ENCODE measurements around the gene CCNB1.
"Not testable (repeated sequence)": the region's sequence is repeated elsewhere in the genome, so short reads cannot be mapped to it uniquely, and the experiment has no call there.

Gene CCNB1

DNA sequence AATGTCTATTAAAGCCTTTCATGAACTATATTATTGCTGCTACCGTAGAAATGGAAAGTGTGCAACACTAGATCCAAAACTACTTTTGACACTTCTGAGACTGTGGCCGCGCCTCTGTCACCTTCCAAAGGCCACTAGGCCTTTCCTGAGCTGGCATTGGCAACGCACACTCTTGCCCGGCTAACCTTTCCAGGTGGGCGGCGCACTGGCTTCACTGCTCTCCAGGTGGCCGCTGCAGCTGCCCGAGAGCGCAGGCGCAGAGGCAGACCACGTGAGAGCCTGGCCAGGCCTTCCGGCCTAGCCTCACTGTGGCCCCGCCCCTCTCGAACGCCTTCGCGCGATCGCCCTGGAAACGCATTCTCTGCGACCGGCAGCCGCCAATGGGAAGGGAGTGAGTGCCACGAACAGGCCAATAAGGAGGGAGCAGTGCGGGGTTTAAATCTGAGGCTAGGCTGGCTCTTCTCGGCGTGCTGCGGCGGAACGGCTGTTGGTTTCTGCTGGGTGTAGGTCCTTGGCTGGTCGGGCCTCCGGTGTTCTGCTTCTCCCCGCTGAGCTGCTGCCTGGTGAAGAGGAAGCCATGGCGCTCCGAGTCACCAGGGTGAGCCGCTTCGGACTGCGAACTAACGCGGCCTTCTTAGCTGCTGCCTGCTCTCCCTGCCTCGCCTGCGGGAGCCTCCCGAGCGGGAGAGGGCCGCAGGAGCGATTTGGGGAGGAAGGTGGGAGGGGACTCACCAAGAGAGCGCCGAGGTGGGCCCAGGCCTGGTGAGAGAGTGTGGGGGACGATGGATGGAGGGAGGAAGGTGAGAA is at the start of gene CCNB1:
Gene CCNB1 (plus strand): TSS at position 465 of the 807 bp plus-strand sequence. CDS start 113 bp downstream, at position 578.
- DNase-seq = peak; percentile 92

DNA sequence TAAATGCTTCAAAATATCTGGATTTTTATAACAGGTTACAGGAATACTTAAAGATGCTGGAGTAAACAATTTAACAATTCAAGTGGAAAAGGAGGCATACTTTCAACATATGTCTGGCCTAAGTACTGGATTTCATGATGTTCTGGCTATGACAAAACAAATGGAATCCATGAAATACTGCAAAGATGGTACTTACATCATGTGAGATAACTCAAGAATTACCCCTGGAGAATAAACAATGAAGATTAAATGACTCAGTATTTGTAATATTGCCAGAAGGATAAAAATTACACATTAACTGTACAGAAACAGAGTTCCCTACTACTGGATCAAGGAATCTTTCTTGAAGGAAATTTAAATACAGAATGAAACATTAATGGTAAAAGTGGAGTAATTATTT is 37.5 kb upstream of the CCNB1 start:
- DNase-seq = no peak

DNA sequence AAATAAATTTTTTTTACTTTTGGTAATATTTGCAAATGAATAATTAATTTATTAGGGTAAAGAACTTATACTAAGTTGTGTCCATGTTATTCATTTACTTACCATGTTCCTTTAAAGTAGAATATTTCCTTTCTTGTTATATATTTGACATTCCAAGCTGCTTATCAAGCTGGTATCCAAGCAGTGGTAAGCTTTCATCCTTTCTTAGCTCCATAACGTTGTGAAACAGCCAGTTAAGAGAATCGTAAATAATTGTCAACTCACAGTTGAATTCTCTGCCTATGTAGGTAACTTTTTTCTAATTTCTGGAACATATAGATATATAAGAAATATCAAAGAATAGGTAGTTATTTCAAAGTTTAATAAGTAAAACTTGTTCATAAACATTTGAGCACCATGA is 36.7 kb upstream of the CCNB1 start:
- no peak for DNase-seq

DNA sequence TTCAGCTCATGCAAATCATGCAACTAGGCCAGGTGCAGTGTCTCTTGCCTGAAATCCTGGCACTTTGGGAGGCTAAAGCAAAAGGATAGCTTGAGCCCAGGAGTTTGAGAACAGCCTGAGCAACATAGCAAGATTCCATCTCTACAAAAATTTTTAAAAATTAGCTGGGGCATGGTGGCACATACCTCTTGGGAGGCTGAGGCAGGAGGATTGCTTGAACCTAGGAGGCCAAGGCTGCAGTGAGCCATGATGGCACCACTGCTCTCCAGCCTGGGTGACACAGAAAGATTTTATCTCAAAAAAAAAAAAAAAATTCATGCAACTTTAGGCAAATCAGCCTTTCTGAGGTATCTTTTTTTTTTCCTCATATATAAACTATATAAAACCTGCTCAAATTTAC is 35.6 kb upstream of the CCNB1 start:
- no peak for DNase-seq

DNA sequence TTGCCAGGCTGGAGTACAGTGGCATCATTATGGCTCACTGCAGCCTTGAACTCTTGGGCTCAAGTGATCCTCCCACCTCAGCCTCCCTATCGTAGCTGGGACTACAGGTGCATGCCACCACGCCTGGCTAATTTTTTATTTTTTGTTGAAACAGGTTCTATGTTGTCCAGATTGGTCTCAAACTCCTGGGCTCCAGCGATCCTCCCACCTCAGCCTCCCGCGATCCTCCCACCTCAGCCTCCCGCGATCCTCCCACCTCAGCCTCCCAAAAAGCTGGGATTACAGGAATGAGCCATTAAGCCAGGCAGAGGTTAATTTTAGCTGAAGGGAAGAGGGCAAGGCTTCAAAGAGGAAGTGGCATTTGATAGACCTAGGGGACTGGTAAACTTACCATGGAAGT is 32.8 kb upstream of the CCNB1 start:
- no peak for DNase-seq

DNA sequence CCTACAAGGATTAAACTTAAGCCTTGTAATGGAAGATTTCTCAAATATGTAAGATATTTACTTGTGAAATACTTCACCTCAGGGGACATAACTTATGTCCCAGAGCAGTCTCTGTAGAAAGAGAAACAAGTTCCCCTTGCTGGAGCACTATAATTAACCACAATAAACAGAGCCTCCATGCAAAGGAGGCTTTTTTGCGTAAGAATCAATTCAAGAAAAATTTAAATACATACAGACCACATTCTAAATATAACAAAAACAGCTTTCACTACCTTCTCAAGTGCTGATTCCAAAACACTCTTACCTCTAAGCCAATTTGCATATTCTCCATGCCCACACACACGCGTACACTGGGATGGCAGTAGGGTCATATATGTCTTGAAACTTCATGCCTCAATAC is 30.7 kb upstream of the CCNB1 start:
- DNase-seq = no peak

DNA sequence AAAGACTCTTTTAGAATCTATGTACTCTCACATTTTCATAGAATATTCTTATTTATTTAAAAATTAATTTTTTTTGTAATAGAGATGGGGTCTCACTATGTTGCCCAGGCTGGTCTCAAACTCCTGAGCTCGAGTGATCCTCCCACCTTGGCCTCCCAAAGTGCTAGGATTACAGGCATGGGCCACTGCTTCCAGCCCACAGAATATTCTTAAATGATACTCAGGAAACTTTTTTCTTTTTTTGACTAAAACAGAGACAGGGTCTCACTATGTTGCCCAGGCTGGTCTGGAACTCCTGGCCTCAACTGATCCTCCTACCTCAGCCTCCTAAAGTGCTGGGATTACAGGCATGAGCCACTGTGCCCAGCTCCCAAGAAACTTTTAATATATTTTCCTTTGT is 29.7 kb upstream of the CCNB1 start:
- DNase-seq = not testable (repeated sequence)

DNA sequence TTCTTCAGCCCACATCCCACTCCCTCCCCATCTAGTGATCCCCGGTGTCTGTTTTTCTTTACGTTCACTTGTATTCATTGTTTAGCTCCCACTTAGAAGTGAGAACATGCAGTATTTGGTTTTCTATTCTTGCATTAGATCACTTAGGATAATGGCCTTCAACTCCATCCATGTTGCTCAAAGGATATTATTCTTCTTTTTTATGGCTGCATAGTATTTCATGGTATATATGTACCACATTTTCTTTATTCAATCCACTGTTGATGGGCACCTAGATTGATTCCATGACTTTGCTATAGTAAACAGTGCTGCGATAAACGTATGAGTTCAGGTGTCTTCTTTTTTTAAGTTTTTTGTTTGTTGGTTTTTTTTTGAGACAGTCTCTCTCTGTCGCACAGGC is 29.1 kb upstream of the CCNB1 start:
- DNase-seq = no peak

DNA sequence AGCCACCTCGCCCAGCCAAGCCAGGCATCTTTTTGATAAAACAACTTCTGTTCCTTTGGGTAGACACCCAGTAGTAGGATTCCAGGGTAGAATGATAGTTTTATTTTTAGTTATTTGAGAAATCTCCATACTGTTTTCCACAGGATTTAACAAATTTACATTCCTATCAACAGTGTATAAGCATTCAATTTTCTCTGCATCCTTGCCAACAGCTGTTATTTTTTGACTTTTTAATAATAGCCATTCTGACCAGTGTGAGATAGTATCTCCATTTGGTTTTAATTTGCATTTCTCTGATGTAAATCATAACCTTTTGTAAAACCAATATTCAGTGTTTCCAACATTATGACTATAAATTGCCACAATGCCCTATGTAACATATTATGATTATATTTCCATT is 28.2 kb upstream of the CCNB1 start:
- DNase-seq = no peak

DNA sequence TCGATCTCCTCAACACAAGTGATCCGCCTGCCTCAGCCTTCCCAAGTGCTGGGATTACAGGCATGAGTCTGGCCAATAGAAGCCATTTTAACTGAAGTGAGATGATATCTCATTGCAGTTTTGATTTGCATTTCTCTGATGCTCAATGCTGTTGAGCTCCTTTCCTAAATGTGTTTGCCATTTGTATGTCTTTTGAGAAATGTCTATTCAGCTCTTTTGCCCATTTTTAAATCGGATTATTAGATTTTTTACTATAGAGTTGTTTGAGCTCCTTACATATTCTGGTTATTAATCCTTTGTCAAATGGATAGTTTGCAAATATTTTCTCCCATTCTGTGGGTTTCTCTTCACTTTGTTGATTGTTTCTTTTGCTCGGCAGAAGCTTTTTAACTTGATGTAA is 26.7 kb upstream of the CCNB1 start:
- DNase-seq = not testable (repeated sequence)

DNA sequence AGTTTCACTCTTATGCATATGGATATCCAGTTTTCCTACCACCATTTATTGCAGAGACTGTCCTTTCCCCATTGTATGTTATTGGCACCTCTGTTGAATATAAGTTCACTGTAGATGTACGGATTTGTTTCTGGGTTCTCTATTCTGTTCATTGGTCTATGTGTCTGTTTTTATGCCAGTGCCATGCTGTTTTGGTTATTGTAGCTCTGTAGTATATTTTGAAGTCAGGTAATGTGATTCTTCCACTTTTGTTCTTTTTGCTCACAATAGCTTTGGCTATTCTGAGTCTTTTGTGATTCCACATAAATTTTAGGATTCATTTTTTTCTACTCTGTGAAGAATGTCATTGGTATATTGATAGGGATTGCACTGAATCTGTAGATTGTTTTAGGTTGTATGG is 26.1 kb upstream of the CCNB1 start:
- DNase-seq = no peak

DNA sequence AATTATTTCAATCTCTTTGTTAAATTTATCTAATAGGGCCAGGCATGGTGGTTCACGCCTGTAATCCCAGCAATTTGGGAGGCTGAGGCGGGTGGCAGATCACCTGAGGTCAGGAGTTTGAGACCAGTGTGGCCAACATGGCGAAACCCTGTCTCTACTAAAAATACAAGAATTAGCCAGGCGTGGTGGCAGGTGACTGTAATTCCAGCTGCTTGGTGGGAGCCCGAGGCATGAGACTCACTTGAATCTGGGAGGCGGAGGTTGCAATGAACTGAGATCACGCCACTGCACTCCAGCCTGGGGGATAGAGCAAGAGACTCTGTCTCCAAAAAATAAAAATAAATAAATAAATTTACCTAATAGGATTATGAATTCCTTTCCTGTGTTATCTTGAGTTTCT is 18.4 kb upstream of the CCNB1 start:
- not testable (repeated sequence) for DNase-seq

DNA sequence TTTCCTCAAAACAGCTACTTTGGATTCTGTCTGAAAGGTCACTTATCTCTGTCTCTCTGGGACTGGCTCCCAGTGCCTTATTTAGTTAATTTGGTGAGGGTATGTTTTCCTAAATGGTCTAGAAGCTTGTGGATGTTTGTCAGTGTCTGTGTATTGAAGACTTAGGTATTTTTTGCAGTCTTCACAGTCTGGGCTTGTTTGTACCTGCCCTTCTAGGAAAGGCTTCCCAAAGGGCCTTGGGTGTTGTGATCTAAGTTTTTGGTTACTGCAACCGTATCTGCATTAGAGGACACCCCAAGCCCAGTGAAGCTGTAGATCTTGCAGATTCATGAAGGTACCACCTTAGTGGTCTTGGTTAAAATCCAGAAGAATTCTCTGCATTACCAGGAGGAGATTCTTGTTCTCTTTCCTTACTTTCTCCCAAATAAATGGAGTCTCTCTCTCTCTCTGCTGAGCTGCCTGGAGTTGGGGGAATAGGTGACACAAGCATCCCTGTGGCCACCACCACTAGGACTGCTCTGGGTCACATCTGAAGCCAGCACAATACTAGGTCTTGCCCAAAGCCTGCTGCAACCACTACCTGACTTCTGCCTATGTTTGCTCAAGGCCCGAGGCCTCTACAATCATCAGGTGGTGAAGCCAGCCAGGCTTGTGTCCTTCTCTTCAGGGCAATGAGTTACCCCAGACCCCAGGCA is 17.8 kb upstream of the CCNB1 start:
- no peak for DNase-seq

DNA sequence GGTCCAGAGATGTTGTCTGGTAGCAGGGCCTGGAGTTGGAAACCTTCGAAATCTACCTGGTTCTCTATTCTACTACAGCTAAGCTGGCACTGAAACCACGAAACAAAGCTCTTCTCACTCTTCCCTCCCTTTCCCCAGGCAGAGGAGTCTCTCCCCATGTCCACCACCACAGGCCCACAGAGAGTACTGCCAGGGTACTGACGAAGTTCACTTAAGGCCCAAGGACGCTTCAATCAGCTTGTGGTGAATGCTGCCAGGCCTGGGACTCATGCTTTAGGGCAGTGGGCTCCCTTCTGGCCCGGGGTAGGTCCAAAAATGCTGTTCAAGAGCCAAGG is 17.3 kb upstream of the CCNB1 start:
- no peak for DNase-seq

DNA sequence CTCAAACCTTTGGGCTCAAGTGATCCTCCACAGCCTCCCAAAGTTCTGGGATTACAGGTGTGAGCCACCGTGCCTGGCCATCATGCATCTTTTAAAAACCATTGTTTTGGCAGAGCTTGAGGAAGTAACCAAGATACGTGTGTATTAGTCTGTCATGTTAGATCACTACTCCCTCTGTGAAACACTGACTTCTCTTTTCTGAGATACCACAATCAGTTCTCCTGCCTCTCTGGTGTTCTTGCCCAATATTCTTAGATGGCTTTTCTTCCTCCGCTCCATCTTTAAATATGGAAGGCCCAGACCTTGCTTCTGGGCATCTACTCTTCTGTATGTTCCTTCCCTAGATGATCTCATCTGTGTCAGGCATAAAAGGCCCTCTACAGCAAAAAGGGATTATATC is 14.2 kb upstream of the CCNB1 start:
- no peak for DNase-seq

DNA sequence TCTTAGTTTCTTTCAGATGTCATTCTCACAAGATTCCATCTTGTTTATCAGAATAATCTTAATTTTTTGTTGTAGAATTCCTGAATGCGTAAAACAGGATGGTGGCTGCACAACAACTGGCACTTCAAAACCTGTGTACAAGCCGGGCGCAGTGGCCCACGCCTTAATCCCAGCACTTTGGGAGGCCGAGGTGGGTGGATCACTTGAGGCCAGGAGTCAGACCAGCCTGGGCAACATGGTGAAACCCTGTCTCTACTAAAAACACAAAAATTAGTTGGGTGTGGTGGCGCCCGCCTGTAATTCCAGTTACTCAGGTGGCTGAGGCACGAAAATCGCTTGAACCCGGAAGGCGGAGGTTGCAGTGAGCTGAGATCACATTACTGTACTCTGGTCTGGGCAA is 10.5 kb upstream of the CCNB1 start:
- DNase-seq = no peak

DNA sequence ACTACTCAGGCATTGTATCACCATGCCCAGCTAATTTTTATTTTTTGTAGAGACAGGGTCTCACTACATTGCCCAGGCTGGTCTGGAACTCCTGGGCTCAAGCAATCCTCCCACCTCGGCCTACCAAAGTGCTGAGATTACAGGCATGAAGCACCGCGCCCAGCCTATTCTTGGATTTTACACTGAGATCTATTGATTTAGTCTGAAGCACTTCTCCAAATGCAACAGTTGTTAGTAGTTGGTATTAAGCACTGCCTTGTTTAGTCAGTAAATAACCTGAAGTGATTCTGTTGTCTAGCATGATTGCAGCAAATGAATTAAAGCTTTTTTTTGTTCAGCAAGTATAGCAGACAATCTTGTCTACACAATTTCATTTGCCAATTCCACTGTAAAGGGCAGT is 8.9 kb upstream of the CCNB1 start:
- no peak for DNase-seq

DNA sequence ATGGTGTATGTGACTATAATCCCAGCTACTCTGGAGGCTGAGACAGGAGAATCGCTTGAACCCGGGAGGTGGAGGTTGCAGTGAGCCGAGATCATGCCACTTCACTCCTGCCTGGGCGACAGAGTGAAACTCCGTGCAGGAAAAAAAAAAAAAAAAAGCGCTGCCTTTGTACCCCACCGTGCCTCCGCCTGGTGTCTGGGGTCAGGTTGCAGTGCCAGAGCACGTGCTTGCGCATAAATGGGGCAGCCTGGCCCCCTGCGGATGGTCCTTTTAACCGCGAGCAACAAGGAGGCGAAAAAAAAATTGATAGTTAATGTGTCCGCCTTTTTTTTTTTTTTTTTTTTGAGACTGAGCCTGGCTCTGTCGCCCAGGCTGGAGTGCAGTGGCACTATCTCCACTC is 6.3 kb upstream of the CCNB1 start:
- DNase-seq = no peak

DNA sequence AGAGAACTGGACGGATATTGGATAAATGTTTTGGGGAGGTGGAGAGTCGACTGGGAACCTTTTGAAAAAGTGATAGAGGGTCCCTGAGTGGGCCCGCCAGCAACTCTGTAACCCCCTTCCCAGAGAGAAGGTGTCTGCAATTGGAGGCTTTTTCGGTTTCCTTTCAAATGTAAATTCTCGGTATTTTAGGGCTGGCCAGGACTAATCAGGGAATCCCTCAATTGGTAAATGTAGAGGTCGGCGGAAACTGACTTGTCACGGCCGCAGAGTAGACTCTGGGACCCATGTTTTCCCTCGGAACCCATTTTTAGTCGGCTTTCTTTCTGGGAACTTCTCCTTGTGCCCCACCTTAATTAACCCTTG is 524 bp downstream of the CCNB1 start:
- DNase-seq = no peak

DNA sequence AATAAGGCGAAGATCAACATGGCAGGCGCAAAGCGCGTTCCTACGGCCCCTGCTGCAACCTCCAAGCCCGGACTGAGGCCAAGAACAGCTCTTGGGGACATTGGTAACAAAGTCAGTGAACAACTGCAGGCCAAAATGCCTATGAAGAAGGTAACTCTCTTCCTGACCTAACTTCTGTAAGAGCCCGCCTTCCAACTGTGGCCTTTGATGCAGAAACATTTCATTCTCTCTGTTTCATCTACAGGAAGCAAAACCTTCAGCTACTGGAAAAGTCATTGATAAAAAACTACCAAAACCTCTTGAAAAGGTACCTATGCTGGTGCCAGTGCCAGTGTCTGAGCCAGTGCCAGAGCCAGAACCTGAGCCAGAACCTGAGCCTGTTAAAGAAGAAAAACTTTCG is 979 bp downstream of the CCNB1 start:
- no peak for DNase-seq

DNA sequence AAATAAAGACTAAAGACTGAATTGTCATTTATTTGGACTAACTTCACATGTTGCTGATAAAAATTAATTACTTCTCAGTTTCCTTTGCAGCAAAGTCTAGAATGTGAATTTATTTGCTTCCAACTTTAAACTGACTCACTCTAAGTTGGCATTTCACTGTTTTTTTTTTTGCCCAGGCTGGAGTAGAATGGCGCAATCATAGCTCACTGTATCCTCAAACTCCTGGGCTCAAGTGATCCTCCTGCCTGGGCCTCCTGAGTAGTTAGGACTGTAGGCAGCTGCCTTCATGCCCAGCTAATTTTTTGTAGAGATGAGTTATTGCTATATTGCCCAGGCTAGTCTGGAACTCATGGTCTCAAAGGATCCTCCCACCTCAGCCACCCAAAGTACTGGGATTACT is 3.5 kb downstream of the CCNB1 start:
- DNase-seq = no peak

DNA sequence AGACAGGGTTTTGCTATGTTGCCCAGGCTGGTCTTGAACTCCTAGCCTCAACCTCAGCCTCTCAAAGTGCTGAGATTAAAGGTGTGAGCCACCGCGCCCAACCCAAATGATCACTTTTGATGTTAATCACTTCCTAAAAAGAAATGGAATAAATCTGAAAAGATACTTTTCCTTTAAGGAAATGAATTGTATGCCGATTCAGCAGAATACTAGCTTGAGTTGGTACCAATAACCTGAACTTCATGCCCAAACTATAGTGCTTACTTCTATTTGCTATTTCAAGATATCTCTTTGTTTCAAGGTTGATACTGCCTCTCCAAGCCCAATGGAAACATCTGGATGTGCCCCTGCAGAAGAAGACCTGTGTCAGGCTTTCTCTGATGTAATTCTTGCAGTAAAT is 4.0 kb downstream of the CCNB1 start:
- DNase-seq = no peak

DNA sequence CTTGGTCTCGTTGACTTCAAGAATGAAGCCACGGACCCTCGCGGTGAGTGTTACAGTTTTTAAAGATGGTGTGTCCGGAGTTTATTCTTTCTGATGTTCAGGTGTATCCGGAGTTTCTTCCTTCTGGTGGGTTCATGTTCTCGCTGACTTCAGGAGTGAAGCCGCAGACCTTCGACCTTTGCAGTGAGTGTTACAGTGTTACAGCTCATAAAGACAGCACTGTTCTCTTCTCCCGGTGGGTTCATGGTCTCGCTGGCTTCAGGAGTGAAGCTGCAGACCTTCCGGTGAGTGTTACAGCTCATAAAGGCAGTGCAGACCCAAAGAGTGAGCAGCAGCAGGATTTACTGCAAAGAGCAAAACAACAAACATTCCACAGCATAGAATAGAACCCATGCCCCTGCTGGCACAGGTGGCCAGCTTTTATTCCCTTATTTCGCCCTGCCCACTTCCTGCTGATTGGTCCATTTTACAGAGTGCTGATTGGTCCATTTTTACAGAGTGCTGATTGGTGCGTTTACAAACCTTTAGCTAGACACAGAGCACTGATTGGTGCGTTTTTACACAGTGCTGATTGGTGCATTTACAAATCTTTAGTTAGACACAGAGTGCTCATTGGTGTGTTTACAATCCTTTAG is 14.8 kb downstream of the CCNB1 start:
- not testable (repeated sequence) for DNase-seq

DNA sequence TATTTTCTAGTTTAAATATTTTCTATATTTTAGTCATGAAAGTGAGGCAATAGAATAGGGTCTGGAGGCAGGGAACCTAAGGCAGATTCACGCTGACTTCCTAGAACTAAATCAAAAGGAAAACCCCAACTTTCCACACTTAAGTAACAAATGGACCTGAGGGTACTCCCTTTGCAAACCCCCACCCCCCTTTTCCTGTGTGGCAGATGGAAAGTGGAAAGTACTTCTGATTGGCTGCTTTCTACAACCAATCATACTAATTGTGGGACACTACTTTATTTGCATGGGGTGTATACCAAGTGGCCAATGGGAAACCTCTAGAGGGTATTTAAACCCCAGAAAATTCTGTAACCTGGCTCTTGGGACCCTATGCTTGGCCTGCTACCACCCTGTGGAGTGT is 17.7 kb downstream of the CCNB1 start:
- no peak for DNase-seq

DNA sequence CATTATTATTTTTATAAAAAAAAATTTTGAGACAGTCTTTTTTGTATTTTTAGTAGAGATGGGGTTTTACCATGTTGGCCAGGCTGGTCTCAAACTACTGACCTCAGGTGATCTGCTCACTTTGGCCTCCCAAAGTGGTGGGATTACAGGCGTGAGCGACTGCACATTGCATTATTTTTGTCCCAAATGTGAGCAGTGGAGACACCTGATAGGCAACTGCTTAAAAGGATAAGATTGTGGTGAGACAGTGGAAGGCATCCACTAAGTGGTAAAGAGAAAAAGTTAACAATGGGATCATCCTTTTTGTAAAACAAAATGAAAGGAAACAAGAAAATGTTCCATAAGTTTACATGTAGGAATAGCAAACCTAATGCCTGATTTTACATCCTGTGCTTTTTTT is 20.4 kb downstream of the CCNB1 start:
- no peak for DNase-seq

Measured in NCI-H1694 (cell line).